Mammary epithelial cell (primary cell): Measurements from ENCODE around the gene SKIC8.

ENCODE experiments used
- EZH2 ChIP-seq: IDR thresholded peaks from 2 replicates; pipeline ENCODE4 v1.6.1; 2012; ENCODE audit warnings: low read length, inconsistent platforms, borderline replicate concordance
- TF ChIP-seq, protein P1 (sequence below), 2 donors: IDR thresholded peaks in 1 of 2; conservative IDR thresholded peaks in 1 of 2; 2 replicates each; pipeline ENCODE4 v1.5.1; 2011 to 2012; ENCODE audit warnings: inconsistent platforms in 2 of 2, low read length in 2 of 2, mild to moderate bottlenecking in 2 of 2, control low read depth in 1 of 2, low read depth in 1 of 2; ENCODE audit not compliant: insufficient read depth in 1 of 2; ENCODE audit errors: extremely low read depth in 1 of 2

DNA sequence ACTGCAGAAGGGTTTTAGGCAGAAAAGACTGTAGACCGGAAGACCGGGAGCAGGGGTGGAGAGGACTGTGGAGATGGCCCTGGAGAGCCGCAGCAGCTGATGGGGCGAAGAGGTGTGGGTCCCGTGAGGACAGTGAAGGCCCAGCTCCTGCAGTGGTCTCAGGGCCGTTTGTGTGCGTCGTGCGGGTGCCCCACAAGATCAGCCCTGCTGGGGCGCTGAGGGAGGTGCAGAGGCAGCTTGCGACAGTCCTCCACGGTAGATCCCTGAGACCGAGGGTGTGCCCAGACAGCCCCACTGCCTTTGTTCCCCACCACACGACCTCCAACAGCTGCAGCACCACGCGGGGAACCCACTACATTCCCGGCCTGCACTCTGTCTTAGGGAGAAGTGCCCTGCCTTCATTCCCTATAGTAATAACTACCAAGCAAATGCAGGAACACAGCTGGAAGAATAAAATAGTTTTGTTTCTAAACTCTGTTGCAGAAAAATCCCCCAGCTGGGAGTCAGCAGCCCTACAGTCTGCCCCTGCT lies 21.7 kb upstream of the SKIC8 start:
- TF ChIP-seq, protein P1, sequence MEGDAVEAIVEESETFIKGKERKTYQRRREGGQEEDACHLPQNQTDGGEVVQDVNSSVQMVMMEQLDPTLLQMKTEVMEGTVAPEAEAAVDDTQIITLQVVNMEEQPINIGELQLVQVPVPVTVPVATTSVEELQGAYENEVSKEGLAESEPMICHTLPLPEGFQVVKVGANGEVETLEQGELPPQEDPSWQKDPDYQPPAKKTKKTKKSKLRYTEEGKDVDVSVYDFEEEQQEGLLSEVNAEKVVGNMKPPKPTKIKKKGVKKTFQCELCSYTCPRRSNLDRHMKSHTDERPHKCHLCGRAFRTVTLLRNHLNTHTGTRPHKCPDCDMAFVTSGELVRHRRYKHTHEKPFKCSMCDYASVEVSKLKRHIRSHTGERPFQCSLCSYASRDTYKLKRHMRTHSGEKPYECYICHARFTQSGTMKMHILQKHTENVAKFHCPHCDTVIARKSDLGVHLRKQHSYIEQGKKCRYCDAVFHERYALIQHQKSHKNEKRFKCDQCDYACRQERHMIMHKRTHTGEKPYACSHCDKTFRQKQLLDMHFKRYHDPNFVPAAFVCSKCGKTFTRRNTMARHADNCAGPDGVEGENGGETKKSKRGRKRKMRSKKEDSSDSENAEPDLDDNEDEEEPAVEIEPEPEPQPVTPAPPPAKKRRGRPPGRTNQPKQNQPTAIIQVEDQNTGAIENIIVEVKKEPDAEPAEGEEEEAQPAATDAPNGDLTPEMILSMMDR (conservative IDR thresholded peaks at IDR 0.05 in 1 of 2, IDR thresholded peaks at IDR 0.05 in 1 of 2; ENCODE audit: extremely low read depth in 1 of 2, insufficient read depth in 1 of 2, low read depth in 1 of 2, low read length in 2 of 2) = no peak
- TF ChIP-seq EZH2 = no peak
